ENCODE data around the gene FAM120AOS.

FAM120AOS gene

DNA sequence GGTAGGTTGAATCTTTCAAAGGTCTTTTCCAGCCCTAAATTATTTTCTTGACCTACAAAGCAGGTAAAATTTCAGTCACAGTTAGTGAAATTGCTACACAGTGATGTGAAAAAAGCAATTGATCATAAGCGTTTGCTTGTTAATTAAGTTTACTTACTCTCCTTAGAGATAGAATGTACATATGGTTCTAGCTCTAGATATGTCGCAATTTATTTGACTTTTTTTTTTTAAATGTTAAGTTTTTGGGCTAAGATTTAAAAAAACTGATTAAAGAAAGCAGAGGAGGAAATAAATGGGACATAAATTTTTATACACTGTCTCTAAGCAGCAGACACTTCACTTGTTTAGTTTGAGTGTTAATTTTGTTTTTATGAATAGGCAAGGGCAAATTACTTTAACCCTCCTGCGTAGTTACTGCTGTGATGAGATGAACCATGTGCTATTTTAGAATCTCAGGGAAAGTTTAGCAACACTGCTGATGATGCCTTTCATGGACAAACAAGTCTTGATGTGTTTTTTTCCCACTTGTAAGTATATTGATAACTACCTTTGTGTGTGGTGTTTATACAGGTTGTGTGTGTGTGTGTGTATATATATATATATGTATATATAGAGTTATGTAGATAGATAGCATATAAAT, 38.3 kb upstream of the FAM120AOS start:
- no peak overlapping the region for H2AFZ ChIP-seq (ENCODE audit: low read length)
- no peaks in the 10 kb centered on the region for H3K27me3 ChIP-seq (ENCODE audit: insufficient read depth, low read length)
- no peaks in the 10 kb centered on the region for H3K9me2 ChIP-seq (ENCODE audit: low read depth, low read length)
- H4K20me1 ChIP-seq (ENCODE audit: insufficient read depth, low read length) = no peaks in the 10 kb centered on the region
- no peak overlapping the region for H3K27ac ChIP-seq (ENCODE audit: low read depth, low read length, poor library complexity, severe bottlenecking)
- no peaks in the 10 kb centered on the region for H3K9me3 ChIP-seq (ENCODE audit: low read length)
- H3K4me3 ChIP-seq (ENCODE audit: low read depth, low read length, poor library complexity, severe bottlenecking) = no peak overlapping the region
- H3F3A ChIP-seq (ENCODE audit: insufficient read depth, low read length) = no peaks in the 10 kb centered on the region
- H3K79me2 ChIP-seq (ENCODE audit: insufficient read depth, low read length) = peaks cover 20% of the 10 kb centered on the region
- peaks cover 92% of the 10 kb centered on the region for H3K36me3 ChIP-seq (ENCODE audit: insufficient read depth, low read length)
- H3K9ac ChIP-seq (ENCODE audit: low read length) = no peak overlapping the region
- no peak overlapping the region for H3K4me2 ChIP-seq (ENCODE audit: low read length)
- H3K4me1 ChIP-seq (ENCODE audit: insufficient read depth, low read length, severe bottlenecking) = no peaks in the 10 kb centered on the region
- no peak for TF ChIP-seq EZH2 (IDR thresholded peaks at IDR 0.05; ENCODE audit: borderline replicate concordance, low read length)
- TF ChIP-seq, protein P1, sequence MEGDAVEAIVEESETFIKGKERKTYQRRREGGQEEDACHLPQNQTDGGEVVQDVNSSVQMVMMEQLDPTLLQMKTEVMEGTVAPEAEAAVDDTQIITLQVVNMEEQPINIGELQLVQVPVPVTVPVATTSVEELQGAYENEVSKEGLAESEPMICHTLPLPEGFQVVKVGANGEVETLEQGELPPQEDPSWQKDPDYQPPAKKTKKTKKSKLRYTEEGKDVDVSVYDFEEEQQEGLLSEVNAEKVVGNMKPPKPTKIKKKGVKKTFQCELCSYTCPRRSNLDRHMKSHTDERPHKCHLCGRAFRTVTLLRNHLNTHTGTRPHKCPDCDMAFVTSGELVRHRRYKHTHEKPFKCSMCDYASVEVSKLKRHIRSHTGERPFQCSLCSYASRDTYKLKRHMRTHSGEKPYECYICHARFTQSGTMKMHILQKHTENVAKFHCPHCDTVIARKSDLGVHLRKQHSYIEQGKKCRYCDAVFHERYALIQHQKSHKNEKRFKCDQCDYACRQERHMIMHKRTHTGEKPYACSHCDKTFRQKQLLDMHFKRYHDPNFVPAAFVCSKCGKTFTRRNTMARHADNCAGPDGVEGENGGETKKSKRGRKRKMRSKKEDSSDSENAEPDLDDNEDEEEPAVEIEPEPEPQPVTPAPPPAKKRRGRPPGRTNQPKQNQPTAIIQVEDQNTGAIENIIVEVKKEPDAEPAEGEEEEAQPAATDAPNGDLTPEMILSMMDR (IDR thresholded peaks at IDR 0.05; ENCODE audit: low read length) = no peak

DNA sequence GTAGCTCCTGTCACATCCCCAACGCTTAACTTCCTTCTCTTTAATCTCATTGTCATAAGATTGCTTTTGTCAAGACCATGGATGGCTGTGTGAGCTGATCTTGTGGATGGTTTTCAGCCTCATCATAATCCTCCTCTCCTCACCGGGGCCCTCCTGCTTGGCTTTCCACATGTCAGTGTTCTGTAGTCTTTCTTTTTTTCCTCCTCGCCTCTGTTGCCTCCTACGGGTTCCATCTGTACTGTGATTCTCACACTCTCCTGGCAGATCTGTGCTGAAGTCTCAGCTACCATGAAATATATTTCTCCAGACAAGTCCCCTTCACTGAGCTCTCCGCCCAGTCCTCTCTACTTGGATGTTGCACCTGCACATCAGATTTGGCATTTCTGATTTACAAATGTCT, 34.9 kb upstream of the FAM120AOS start:
- Histone ChIP-seq H3K9me3 (ENCODE audit: low read length) (no peaks in the 10 kb centered on the region), H3K4me2 (ENCODE audit: low read length) (no peak overlapping the region), H3K4me3 (ENCODE audit: low read depth, low read length, poor library complexity, severe bottlenecking) (no peak overlapping the region), H3K27me3 (ENCODE audit: insufficient read depth, low read length) (no peaks in the 10 kb centered on the region), H3K36me3 (ENCODE audit: insufficient read depth, low read length) (peaks cover 89% of the 10 kb centered on the region), H3K4me1 (ENCODE audit: insufficient read depth, low read length, severe bottlenecking) (no peaks in the 10 kb centered on the region), H3K79me2 (ENCODE audit: insufficient read depth, low read length) (peaks cover 20% of the 10 kb centered on the region), H3K27ac (ENCODE audit: low read depth, low read length, poor library complexity, severe bottlenecking) (no peak overlapping the region), H3F3A (ENCODE audit: insufficient read depth, low read length) (no peaks in the 10 kb centered on the region), H2AFZ (ENCODE audit: low read length) (no peak overlapping the region), H3K9me2 (ENCODE audit: low read depth, low read length) (no peaks in the 10 kb centered on the region), H4K20me1 (ENCODE audit: insufficient read depth, low read length) (no peaks in the 10 kb centered on the region), H3K9ac (ENCODE audit: low read length) (no peak overlapping the region)
- TF ChIP-seq EZH2 (IDR thresholded peaks at IDR 0.05; ENCODE audit: borderline replicate concordance, low read length) = no peak
- TF ChIP-seq, protein P1 (IDR thresholded peaks at IDR 0.05; ENCODE audit: low read length) = no peak

GRCh38 chr9:93486268-93486667, 32.9 kb upstream of the FAM120AOS start:
- no peak overlapping the region for H2AFZ ChIP-seq (ENCODE audit: low read length)
- H4K20me1 ChIP-seq (ENCODE audit: insufficient read depth, low read length) = no peaks in the 10 kb centered on the region
- no peak overlapping the region for H3K4me2 ChIP-seq (ENCODE audit: low read length)
- no peaks in the 10 kb centered on the region for H3K9me3 ChIP-seq (ENCODE audit: low read length)
- peaks cover 20% of the 10 kb centered on the region for H3K79me2 ChIP-seq (ENCODE audit: insufficient read depth, low read length)
- no peaks in the 10 kb centered on the region for H3K4me1 ChIP-seq (ENCODE audit: insufficient read depth, low read length, severe bottlenecking)
- no peaks in the 10 kb centered on the region for H3F3A ChIP-seq (ENCODE audit: insufficient read depth, low read length)
- TF ChIP-seq EZH2 (IDR thresholded peaks at IDR 0.05; ENCODE audit: borderline replicate concordance, low read length) = no peak
- TF ChIP-seq, protein P1 (IDR thresholded peaks at IDR 0.05; ENCODE audit: low read length) = no peak
- H3K9ac ChIP-seq (ENCODE audit: low read length) = no peak overlapping the region
- H3K9me2 ChIP-seq (ENCODE audit: low read depth, low read length) = no peaks in the 10 kb centered on the region
- peaks cover 86% of the 10 kb centered on the region for H3K36me3 ChIP-seq (ENCODE audit: insufficient read depth, low read length)
- H3K4me3 ChIP-seq (ENCODE audit: low read depth, low read length, poor library complexity, severe bottlenecking) = no peak overlapping the region
- no peaks in the 10 kb centered on the region for H3K27me3 ChIP-seq (ENCODE audit: insufficient read depth, low read length)
- no peak overlapping the region for H3K27ac ChIP-seq (ENCODE audit: low read depth, low read length, poor library complexity, severe bottlenecking)

Measured in OCI-LY1 (cell line).